Activated T-helper 2 cell treated with anti-CD3 and anti-CD28 coated beads, Interferon-gamma antibody, Interleukin-2, Interleukin-4, amounts not matched to agents 10 μg/mL and 5 μg/mL and 100 μg/mL, durations not matched to agents 14 hours and 24 hours and 36 hours (primary cell): Measurements from ENCODE around the gene ZFP90. TPM values are rescaled to one million over a fixed set of nuclear protein-coding genes. Genes with fewer than 3 reads are reported as not detected.
"Not testable (repeated sequence)": the region's sequence is repeated elsewhere in the genome, so short reads cannot be mapped to it uniquely, and the experiment has no call there.

ENCODE experiments used
- DNase-seq: peaks from one replicate; pipeline ENCODE4 v3.0.0; 2021; ENCODE audit warnings: low spot score
- H3K27ac Mint-ChIP-seq: one replicate; pipeline ENCODE4 v1.8.0; 2021; ENCODE audit warnings: mixed read lengths
- H3K27me3 Mint-ChIP-seq: one replicate; pipeline ENCODE4 v1.8.0; 2021; ENCODE audit warnings: low read depth, mixed read lengths
- H3K36me3 Mint-ChIP-seq: one replicate; pipeline ENCODE4 v1.8.0; 2021; ENCODE audit warnings: low read depth, mixed read lengths
- H3K4me1 Mint-ChIP-seq: one replicate; pipeline ENCODE4 v1.8.0; 2021; ENCODE audit warnings: low read depth, mixed read lengths
- H3K4me3 Mint-ChIP-seq: one replicate; pipeline ENCODE4 v1.8.0; 2021; ENCODE audit warnings: low read depth, mild to moderate bottlenecking, moderate library complexity, mixed read lengths
- H3K9me3 Mint-ChIP-seq: one replicate; pipeline ENCODE4 v1.8.0; 2021; ENCODE audit warnings: mixed read lengths
- intact Hi-C: fragments of 100-400 bp; cut with micrococcal nuclease; formaldehyde crosslinking; loops from one replicate; pipeline ENCODE4 v1.15.1; 2023
- total RNA-seq: library from RNA; stranded (reverse); gene quantifications from 2 replicates; pipeline ENCODE4 v1.2.3, GENCODE V29; 2022

ZFP90 gene
- total RNA-seq, 1 donor from 2014 or later: 19.4 TPM

DNA sequence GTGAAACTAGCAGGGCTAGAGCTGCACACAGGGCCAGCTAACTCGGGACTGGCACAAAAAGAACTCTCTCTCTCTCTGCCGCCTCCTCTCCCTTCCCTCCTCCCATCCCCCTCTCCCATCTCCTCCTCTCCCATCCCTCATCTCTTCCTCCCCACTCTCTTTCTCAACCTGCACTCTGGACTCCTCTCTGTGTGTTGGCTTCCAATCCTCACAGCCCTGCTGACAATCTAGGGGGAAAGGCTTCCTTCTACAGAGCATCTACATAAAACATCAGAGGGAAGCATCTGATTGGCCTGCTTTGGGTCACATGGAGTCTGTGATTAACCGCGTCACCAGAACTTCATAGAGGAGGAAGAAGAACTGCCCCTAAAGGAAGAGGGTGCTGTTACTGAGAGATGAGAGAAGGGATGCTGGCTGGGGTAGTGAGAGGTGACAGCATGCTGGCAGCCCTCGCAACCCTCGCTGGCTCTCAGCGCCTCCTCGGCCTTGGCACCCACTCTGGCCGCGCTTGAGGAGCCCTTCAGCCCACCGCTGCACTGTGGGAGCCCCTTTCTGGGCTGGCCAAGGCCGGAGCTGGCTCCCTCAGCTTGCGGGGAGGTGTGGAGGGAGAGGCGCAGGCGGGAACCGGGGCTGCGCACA, 12.8 kb upstream of the ZFP90 start:
- intact Hi-C loops: loop anchor here (10.0 kb wide), 1 partner anchor 139 kb away; no protein-coding TSS in a partner anchor
- peaks cover 11% of the 10 kb centered on the region for H3K4me1 Mint-ChIP-seq
- no peak overlapping the region for H3K27ac Mint-ChIP-seq
- no peak overlapping the region for H3K4me3 Mint-ChIP-seq
- no peaks in the 10 kb centered on the region for H3K36me3 Mint-ChIP-seq
- peaks cover 2% of the 10 kb centered on the region for H3K27me3 Mint-ChIP-seq
- H3K9me3 Mint-ChIP-seq: no peaks in the 10 kb centered on the region
- DNase-seq: no peak

GRCh38 chr16:68526782-68527145, 12.3 kb upstream of the ZFP90 start:
- DNase-seq: no peak
- Mint-ChIP-seq H3K27me3 (peaks cover 2% of the 10 kb centered on the region), H3K9me3 (no peaks in the 10 kb centered on the region), H3K4me3 (no peak overlapping the region), H3K4me1 (peaks cover 11% of the 10 kb centered on the region), H3K36me3 (no peaks in the 10 kb centered on the region), H3K27ac (no peak overlapping the region)
- intact Hi-C loops: loop anchor here (10.0 kb wide), 1 partner anchor 138 kb away; no protein-coding TSS in a partner anchor

DNA sequence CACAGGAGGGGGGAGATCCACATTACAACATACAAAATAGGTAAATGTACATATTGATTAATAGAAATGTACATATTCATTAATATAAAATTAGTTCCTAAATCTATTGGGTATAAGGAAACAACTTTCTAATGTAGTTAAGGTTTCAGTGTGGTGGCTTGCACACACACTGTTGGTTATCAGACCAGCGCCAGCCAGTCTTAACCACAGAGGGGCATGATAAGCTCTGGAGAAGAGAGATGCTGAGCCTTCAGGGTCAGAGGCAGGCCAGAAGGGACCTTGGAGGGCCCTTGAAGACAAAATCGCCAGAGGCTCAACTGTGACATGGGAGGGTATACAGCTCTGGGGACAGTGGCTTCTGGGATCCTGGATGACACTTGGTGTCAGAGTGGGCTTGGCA, 10.9 kb upstream of the ZFP90 start:
- H3K4me1 Mint-ChIP-seq: peaks cover 11% of the 10 kb centered on the region
- intact Hi-C loops: loop anchor here (1.0 to 10.0 kb wide), 6 partner anchors 8 to 597 kb away; partner anchors contain the start of gene TANGO6
- no peak for DNase-seq
- H3K27me3 Mint-ChIP-seq: peaks cover 2% of the 10 kb centered on the region
- H3K4me3 Mint-ChIP-seq: no peak overlapping the region
- peaks cover 8% of the 10 kb centered on the region for H3K36me3 Mint-ChIP-seq
- H3K9me3 Mint-ChIP-seq: peaks cover 10% of the 10 kb centered on the region
- no peak overlapping the region for H3K27ac Mint-ChIP-seq

GRCh38 chr16:68528686-68529379, 10.3 kb upstream of the ZFP90 start:
- peak; percentile 81 for DNase-seq
- H3K27me3 Mint-ChIP-seq: peaks cover 2% of the 10 kb centered on the region
- H3K27ac Mint-ChIP-seq: no peak overlapping the region
- intact Hi-C loops: loop anchor here (1.0 to 10.0 kb wide), 6 partner anchors 9 to 596 kb away; partner anchors contain the start of gene TANGO6
- H3K4me3 Mint-ChIP-seq: peak overlapping the region; percentile 82
- peaks cover 14% of the 10 kb centered on the region for H3K36me3 Mint-ChIP-seq
- H3K4me1 Mint-ChIP-seq: peaks cover 11% of the 10 kb centered on the region
- peaks cover 16% of the 10 kb centered on the region for H3K9me3 Mint-ChIP-seq

- no peak for DNase-seq
- H3K9me3 Mint-ChIP-seq: peaks cover 19% of the 10 kb centered on the region
Observed at GRCh38 chr16:68529608-68529930, 9.5 kb upstream of the ZFP90 start.

DNA sequence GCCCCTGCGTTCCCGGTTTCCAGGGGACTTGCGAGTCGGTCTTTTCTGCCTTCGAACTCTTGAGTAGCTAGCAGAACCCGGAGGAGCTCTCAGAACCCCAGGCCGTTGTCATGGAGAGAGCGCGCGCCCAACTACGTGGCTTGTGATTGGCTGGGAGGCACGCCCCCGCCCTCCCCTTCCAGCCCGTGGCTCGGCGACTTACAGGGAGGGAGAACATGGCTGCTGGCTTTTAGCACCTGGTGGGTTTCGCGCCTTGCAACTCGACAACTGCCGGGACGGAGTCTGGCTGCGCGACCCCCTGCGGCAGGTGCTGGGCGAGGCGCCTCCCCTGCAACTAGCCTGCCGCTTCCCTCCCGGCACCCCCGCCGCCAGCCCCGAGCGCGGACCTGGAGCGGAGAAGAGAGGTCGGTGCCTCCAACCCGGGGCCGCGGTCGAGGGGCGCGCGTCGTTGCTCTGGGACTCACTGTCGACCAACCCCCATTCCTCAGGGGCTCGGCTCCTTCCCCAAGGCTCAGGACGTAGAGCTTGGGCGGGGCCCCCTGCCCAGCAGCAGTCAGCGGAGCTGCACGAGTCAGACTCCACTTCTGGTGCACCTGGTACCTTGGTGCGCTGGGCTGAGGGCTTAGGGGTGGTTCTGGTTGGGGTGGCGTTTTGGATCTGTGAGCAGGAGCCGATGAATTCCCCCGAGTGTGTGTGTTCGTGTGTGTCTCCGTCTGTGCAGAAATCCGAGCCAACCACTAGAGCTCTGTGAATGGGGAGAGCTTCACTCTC, 9.0 kb upstream of the ZFP90 start:
- intact Hi-C loops: loop anchor here (1.0 to 10.0 kb wide), 4 partner anchors 9 to 595 kb away; partner anchors contain the start of gene ZFP90
- peaks cover 19% of the 10 kb centered on the region for H3K9me3 Mint-ChIP-seq
- H3K4me3 Mint-ChIP-seq: peak overlapping the region; percentile 82
- H3K27me3 Mint-ChIP-seq: peaks cover 2% of the 10 kb centered on the region
- H3K27ac Mint-ChIP-seq: peak overlapping the region; percentile 42
- H3K36me3 Mint-ChIP-seq: peaks cover 19% of the 10 kb centered on the region
- peak; percentile 83 for DNase-seq
- H3K4me1 Mint-ChIP-seq: peaks cover 11% of the 10 kb centered on the region

More at GRCh38 chr16:68529608-68529930, 9.5 kb upstream of the ZFP90 start:
- intact Hi-C loops: loop anchor here (2.0 to 10.0 kb wide), 3 partner anchors 63 to 595 kb away; no protein-coding TSS in a partner anchor
- Mint-ChIP-seq H3K4me1 (peaks cover 11% of the 10 kb centered on the region), H3K36me3 (peaks cover 16% of the 10 kb centered on the region), H3K27ac (peak overlapping the region; percentile 42), H3K27me3 (peaks cover 2% of the 10 kb centered on the region), H3K4me3 (peak overlapping the region; percentile 82)

- H3K27me3 Mint-ChIP-seq: no peaks in the 10 kb centered on the region
- intact Hi-C loops: no loop called here
- no peak overlapping the region for H3K4me3 Mint-ChIP-seq
- H3K27ac Mint-ChIP-seq: no peak overlapping the region
- H3K9me3 Mint-ChIP-seq: peaks cover 19% of the 10 kb centered on the region
- H3K36me3 Mint-ChIP-seq: peaks cover 36% of the 10 kb centered on the region
- H3K4me1 Mint-ChIP-seq: peaks cover 10% of the 10 kb centered on the region
- no peak for DNase-seq
Observed at GRCh38 chr16:68533937-68534336, 5.2 kb upstream of the ZFP90 start.

GRCh38 chr16:68535331-68535730, 3.8 kb upstream of the ZFP90 start:
- Mint-ChIP-seq H3K36me3 (peaks cover 46% of the 10 kb centered on the region), H3K4me1 (peaks cover 10% of the 10 kb centered on the region), H3K4me3 (no peak overlapping the region), H3K27ac (no peak overlapping the region), H3K27me3 (no peaks in the 10 kb centered on the region), H3K9me3 (peaks cover 19% of the 10 kb centered on the region)
- intact Hi-C loops: no loop called here
- no peak for DNase-seq

DNA sequence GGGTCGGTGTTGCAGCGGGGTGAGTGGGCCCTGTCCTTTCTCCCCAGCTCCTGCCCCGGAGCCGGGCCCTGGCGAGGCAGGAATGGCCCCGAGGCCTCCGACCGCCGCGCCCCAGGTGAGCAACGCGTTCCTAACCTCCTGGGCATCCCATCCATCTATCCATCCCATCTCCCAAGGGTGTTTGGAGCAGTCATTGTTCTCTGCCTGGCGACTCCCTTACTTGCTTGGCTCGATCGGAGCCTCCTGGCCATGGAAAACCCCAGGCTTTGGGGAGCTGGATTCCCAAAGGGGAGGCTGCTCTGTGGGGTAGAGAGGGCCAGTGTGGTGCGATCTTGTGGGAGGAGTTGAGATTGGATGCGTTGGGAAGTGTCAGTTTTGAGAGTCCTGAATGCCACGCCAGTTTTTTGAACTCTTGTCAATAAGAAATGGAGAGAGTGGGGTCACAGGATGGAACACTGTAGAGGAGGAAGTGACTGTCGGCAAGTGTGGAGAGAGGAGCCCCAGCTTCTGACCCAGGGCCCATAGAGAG, 684 bp downstream of the ZFP90 start:
- peak overlapping the region; percentile 81 for H3K27ac Mint-ChIP-seq
- no peaks in the 10 kb centered on the region for H3K27me3 Mint-ChIP-seq
- H3K4me1 Mint-ChIP-seq: peaks cover 11% of the 10 kb centered on the region
- peak; percentile 16 for DNase-seq
- peaks cover 72% of the 10 kb centered on the region for H3K36me3 Mint-ChIP-seq
- intact Hi-C loops: loop anchor here (1.0 kb wide), 1 partner anchor 9 kb away; no protein-coding TSS in a partner anchor
- H3K9me3 Mint-ChIP-seq: peaks cover 25% of the 10 kb centered on the region
- H3K4me3 Mint-ChIP-seq: peak overlapping the region; percentile 84

- Mint-ChIP-seq H3K27me3 (no peaks in the 10 kb centered on the region), H3K36me3 (peaks cover 94% of the 10 kb centered on the region), H3K9me3 (peaks cover 72% of the 10 kb centered on the region), H3K4me1 (peaks cover 3% of the 10 kb centered on the region), H3K27ac (no peak overlapping the region), H3K4me3 (no peak overlapping the region)
- intact Hi-C loops: no loop called here
- DNase-seq: no peak
Observed at GRCh38 chr16:68548947-68549346, 9.9 kb downstream of the ZFP90 start.

GRCh38 chr16:68553186-68553585, 14.1 kb downstream of the ZFP90 start:
- no peak for DNase-seq
- no peak overlapping the region for H3K27ac Mint-ChIP-seq
- H3K9me3 Mint-ChIP-seq: peaks cover 83% of the 10 kb centered on the region
- peaks cover 3% of the 10 kb centered on the region for H3K4me1 Mint-ChIP-seq
- no peak overlapping the region for H3K4me3 Mint-ChIP-seq
- intact Hi-C loops: no loop called here
- peaks cover 94% of the 10 kb centered on the region for H3K36me3 Mint-ChIP-seq
- no peaks in the 10 kb centered on the region for H3K27me3 Mint-ChIP-seq

GRCh38 chr16:68560341-68560740, 21.2 kb downstream of the ZFP90 start:
- H3K4me1 Mint-ChIP-seq, H3K4me3 Mint-ChIP-seq, intact Hi-C loops, H3K27me3 Mint-ChIP-seq, H3K27ac Mint-ChIP-seq, DNase-seq: not testable (repeated sequence)
- Mint-ChIP-seq H3K36me3 (peaks cover 99% of the 10 kb centered on the region), H3K9me3 (peaks cover 90% of the 10 kb centered on the region)
